Liver (tissue), 3 donors: ENCODE data around the gene C1orf53.

Experiments used
- ATF3 ChIP-seq: IDR thresholded peaks from 2 replicates; pipeline ENCODE4 v1.6.1; 2016; ENCODE audit warnings: antibody characterized with exemption
- EGR1 ChIP-seq, 2 donors: IDR thresholded peaks; 2 replicates each; pipeline ENCODE4 v1.6.1; 2016 to 2018; ENCODE audit warnings: antibody characterized with exemption in 2 of 2, low read depth in 2 of 2
- GABPA ChIP-seq, 2 donors: IDR thresholded peaks in 1 of 2; conservative IDR thresholded peaks in 1 of 2; 2 replicates each; pipeline ENCODE4 v1.6.1; 2016; ENCODE audit warnings: antibody characterized with exemption in 2 of 2, mild to moderate bottlenecking in 1 of 2, moderate library complexity in 1 of 2
- HNF4G ChIP-seq: IDR thresholded peaks from 2 replicates; pipeline ENCODE4 v1.6.1; 2016; ENCODE audit warnings: antibody characterized with exemption
- RAD21 ChIP-seq, 2 donors: IDR thresholded peaks; 2 replicates each; pipeline ENCODE4 v1.6.1; 2016; ENCODE audit warnings: antibody characterized with exemption in 2 of 2, mild to moderate bottlenecking in 2 of 2
- REST ChIP-seq: IDR thresholded peaks from 2 replicates; pipeline ENCODE4 v1.6.1; 2016; ENCODE audit warnings: antibody characterized with exemption, mild to moderate bottlenecking
- YY1 ChIP-seq: IDR thresholded peaks from 2 replicates; pipeline ENCODE4 v1.6.1; 2016; ENCODE audit warnings: antibody characterized with exemption, mild to moderate bottlenecking
- TF ChIP-seq, protein P1 (sequence below): IDR thresholded peaks from 2 replicates; pipeline ENCODE4 v1.6.1; 2016; ENCODE audit warnings: antibody characterized with exemption
- TF ChIP-seq, protein P2 (sequence below): fragments of 150-350 bp; IDR thresholded peaks from 2 replicates; pipeline ENCODE4 v1.5.1; 2017; ENCODE audit warnings: improper control_type of control experiment, low read depth, low read length; ENCODE audit not compliant: missing input control
- donor health status: healthy.
- donor health status: healthy.

- TF ChIP-seq, protein P1, sequence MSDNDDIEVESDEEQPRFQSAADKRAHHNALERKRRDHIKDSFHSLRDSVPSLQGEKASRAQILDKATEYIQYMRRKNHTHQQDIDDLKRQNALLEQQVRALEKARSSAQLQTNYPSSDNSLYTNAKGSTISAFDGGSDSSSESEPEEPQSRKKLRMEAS: no peak
- TF ChIP-seq, protein P2, sequence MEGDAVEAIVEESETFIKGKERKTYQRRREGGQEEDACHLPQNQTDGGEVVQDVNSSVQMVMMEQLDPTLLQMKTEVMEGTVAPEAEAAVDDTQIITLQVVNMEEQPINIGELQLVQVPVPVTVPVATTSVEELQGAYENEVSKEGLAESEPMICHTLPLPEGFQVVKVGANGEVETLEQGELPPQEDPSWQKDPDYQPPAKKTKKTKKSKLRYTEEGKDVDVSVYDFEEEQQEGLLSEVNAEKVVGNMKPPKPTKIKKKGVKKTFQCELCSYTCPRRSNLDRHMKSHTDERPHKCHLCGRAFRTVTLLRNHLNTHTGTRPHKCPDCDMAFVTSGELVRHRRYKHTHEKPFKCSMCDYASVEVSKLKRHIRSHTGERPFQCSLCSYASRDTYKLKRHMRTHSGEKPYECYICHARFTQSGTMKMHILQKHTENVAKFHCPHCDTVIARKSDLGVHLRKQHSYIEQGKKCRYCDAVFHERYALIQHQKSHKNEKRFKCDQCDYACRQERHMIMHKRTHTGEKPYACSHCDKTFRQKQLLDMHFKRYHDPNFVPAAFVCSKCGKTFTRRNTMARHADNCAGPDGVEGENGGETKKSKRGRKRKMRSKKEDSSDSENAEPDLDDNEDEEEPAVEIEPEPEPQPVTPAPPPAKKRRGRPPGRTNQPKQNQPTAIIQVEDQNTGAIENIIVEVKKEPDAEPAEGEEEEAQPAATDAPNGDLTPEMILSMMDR: no peak
- TF ChIP-seq GABPA (IDR thresholded peaks at IDR 0.05 in 1 of 2, conservative IDR thresholded peaks at IDR 0.05 in 1 of 2) (no peak), RAD21 (IDR thresholded peaks at IDR 0.05) (no peak), REST (no peak), EGR1 (IDR thresholded peaks at IDR 0.05; ENCODE audit: low read depth in 2 of 2) (no peak), YY1 (no peak), ATF3 (no peak), HNF4G (no peak)
Observed at GRCh38 chr1:197857477-197857876, 45.0 kb upstream of the C1orf53 start.
